ENCODE measurements around the gene NCAPG.

The NCAPG gene, protein sequence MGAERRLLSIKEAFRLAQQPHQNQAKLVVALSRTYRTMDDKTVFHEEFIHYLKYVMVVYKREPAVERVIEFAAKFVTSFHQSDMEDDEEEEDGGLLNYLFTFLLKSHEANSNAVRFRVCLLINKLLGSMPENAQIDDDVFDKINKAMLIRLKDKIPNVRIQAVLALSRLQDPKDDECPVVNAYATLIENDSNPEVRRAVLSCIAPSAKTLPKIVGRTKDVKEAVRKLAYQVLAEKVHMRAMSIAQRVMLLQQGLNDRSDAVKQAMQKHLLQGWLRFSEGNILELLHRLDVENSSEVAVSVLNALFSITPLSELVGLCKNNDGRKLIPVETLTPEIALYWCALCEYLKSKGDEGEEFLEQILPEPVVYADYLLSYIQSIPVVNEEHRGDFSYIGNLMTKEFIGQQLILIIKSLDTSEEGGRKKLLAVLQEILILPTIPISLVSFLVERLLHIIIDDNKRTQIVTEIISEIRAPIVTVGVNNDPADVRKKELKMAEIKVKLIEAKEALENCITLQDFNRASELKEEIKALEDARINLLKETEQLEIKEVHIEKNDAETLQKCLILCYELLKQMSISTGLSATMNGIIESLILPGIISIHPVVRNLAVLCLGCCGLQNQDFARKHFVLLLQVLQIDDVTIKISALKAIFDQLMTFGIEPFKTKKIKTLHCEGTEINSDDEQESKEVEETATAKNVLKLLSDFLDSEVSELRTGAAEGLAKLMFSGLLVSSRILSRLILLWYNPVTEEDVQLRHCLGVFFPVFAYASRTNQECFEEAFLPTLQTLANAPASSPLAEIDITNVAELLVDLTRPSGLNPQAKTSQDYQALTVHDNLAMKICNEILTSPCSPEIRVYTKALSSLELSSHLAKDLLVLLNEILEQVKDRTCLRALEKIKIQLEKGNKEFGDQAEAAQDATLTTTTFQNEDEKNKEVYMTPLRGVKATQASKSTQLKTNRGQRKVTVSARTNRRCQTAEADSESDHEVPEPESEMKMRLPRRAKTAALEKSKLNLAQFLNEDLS

DNA sequence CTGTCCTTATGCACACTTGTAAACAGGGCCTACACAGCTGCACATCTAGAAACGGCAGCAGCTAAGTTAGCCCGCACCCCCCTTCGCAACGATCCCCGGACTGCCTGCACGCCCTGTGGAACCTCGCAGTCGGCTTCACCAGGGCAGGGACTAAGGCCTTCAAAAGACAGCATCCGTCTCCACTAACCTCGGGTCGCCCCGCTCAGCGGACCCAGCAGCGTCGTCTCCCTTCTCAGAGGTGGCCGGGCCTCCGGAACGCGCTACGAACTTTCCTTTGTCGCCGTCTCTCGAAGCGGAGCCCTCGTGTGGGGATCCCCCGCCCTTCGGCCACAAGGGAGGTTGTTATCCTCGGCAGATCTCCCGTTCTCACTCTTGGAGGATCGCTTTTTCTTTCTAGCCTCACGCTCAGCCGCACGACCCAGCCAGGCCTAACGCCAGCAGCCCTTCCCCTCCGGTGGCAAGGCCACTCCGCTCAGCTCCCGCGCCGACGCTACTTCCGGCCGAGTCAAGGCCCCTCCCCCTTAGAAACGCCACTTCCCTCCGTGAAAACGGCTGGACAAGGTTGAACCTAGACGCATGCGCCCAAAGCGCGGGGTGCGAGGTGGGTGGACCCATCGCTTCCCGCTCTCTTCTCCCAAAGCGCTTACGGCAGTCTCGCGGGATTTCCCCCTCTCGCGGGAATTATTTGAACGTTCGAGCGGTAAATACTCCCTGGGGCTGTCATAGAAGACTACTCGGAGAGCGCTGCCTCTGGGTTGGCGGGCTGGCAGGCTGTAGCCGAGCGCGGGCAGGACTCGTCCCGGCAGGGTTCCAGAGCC, at the start of gene NCAPG, which contains the start of gene DCAF16:
TSS of gene NCAPG (plus strand) at position 720 of the 818 bp plus-strand sequence. CDS start 99 bp downstream, outside the sequence.
TSS of gene DCAF16 (minus strand) at position 498 of the 818 bp plus-strand sequence. CDS start 6,616 bp downstream, outside the sequence.
- peak; percentile 99 for DNase-seq (ENCODE audit: low spot score)

DNA sequence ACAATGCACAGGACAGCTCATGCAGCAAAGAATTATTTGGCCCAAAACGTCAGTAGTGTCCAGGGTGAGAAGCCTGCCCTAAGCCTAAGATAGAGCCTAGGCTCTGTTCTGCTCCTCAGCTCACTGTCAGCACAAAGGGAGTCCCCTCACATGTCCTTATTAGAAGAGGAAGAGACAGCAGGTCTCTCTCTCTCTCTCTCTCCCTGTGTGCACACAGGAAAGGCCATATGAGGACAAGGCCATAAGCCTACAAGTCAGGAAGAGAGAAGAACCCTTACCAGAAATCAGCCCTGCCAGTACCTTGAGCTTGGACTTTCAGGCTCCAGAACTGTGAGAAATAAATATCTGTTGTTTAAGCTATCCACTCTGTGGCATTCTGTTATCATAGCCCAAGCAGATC, 49.7 kb upstream of the NCAPG start:
- DNase-seq (ENCODE audit: low spot score), result no peak

DNA sequence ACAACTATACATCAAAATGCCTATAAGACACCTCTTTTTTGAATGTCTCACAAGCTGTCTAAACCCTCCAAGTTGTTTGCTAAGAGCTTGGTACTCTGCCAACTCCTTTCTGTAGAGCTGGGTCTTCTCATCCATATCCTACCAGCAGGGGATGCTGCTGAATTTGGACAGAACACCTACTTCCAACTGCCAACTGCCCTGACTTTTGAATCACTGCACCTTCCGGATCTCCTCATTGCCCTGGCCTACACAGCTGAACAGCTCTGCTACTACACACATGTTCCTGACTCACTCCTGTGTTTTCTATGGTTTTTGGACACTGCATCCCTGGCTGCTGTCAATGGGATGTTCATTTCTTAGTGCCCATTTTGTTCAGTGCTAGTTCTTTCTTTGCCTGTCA, 48.1 kb upstream of the NCAPG start:
- DNase-seq (ENCODE audit: low spot score), result peak; percentile 72

DNA sequence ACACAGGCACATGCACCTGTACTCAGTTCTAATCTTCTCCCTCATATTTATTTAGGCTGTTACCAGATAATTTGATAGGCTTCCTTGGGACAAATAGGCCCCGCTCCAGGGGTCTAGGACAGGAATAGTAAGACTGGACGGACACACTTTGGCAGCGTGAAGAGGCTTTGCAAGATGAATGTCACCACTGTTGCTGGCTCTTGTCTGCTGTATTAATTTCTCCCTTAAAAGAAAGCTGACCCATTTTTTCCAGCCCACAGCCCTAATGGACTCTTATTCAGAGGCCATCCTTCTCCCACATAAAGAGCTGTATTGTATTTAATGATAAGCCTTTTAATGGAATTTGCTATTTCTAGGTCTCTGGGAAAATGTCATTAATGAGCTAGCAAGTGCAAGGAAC, 47.4 kb upstream of the NCAPG start:
- DNase-seq (ENCODE audit: low spot score), result no peak

DNA sequence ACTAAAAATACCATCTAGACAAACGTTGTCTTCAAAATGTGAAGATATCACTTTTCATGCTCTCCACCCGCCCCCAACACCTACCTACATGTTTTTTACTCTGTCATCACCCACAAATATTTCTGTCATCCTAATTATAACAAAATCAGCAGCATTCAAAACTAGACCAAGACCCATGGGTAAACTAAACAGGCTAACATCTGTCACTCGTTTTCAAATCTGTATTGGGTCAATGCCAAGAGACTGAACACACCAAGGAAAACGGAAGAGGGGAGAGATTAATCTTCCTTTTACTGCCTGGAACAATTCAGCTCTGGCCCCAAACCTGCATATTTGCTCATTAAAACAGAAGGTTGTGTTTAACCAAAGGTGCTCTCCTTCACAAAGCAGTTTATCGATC, 46.8 kb upstream of the NCAPG start:
- DNase-seq (ENCODE audit: low spot score), result no peak

DNA sequence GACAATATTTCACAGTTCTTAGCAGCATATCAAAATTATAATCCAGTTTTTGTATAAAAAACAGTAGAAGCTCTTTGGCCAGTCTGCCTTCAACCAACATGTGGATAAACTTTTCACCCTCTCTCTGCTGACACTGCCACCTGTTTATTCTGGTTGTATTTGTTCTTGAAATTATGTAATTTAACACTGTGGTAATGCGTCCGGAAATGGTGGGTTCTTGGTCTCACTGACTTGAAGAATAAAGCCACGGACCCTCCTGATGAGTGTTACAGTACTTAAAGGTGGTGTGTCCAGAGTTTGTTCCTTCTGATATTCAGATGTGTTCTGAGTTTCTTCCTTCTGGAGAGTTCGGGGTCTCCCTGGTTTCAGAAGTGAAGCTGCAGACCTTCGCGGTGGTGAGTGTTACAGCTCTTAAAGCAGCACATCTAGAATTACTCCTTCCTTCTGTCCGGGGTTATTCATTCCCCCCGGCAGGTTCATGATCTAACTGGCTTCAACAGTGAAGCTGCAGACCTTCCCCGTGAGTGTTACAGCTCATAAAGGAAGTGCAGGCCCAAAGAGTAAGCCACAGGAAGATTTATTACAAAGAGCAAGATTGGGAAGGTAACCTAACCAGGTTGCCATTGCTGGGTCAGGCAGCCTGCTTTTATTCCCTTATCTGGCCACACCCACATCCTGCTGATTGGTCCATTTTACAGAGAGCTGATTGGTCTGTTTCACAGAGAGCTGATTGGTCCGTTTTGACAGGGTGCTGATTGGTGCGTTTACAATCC, 45.1 kb upstream of the NCAPG start:
- DNase-seq (ENCODE audit: low spot score), result no peak

DNA sequence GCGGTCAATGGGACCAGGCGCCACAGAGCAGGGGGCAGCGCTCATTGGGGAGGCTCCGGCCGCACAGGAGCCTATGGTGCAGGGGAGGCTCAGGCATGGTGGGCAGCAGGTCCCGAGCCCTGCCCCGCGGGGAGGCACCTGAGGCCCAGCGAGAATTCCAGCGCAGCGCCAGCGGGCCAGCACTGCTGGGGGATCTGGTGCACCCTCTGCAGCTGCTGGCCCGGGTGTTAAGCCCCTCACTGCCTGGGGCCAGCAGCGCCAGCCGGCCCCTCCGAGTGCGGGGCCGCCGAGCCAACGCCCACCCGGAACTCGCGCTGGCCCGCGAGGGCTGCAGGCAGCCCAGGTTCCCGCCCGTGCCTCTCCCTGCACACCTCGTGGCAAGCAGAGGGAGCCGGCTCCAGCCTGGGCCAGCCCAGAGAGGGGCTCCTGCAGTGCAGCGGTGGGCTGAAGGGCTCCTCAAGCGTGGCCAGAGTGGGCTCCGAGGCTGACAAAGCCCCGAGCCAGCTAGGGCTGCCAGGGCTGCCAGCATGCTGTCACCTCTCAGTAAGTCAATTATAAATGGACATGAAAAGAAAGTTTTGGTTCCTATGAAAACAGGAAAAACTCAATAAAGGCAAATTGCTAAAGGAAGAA, 43.8 kb upstream of the NCAPG start:
- DNase-seq (ENCODE audit: low spot score), result no peak

DNA sequence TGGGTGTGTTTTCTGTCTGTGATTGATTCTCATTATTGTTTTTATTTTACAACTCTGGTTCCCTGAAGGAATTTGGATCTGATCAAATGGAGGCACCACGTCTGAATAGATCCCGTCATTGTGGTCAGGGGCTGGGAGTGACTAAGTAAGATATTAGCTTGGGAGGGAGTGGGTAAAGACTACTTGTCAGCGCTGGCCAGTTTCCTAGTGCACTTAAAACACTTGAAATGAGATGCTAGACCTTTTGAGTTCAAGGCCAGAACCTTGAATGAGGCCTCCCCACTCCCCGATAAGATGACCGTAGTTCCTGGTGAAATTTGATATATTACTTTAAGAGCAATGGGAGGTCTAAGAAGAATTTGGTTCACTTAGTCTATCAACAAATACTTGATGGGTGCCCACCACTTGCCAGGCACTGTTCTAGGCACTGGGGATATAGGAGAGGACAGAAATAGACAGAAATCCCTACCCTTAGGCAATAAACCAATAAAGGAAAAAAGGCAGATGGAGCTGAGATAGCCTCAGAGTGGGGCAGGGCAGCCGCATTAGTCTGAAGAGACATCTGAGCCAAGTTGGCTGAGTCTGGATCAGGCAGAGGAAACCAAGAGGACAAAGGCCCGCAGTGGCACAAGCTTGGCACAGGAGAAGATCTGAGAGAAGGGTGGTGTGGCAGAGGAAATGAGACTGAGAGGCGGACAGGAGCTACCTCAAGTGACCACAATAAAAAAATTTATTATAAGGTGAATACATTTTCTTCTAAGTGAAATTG, 41.2 kb upstream of the NCAPG start:
- no peak for DNase-seq (ENCODE audit: low spot score)

DNA sequence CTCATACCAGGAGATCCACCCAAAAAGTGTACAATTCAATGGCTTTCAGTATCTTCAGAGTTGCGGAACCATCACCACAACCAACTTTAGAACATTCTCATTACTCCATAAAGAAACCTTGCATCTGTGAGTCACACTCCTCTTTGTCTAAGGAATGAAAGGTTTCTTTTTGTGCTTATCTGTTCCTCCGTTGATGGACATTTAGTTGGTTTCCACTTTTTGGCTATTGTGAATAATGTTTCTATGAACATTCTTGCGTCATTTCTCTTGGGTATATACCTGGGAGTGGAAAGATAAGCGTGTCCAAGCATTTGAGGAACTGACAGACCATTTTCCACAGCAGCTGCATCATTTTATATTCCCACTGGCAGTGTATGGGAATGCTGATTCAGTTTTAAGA, 39.9 kb upstream of the NCAPG start:
- DNase-seq (ENCODE audit: low spot score), result no peak

DNA sequence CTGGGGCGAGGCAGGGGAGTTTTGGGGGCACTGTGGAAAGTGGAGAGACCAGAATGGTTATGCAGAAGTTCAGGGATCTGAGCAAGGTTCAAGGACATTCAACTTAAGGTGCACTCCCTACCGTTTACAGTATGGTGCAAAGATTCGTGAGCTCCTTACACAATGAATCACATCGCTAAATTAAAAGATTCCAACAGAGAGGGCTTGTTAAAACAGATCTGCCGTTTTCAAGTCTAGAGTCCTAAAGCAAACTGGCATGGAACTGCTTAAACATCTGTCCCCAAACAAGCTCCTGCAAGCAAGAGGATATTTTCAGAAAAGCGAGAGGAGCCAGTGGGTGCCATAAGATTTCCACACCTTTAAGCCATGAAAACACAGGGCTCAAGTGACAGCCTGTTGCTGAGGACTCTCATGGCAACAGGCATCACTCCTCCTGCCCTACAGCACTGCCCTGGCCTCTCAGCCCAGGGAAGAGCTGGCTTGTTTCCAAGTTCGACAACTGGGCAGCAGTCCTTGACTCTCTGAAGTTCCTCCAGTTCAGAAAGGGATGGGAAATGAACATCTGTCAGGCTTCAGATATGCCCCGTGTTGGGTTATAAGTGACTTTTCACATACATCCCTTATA, 39.4 kb upstream of the NCAPG start:
- no peak for DNase-seq (ENCODE audit: low spot score)

DNA sequence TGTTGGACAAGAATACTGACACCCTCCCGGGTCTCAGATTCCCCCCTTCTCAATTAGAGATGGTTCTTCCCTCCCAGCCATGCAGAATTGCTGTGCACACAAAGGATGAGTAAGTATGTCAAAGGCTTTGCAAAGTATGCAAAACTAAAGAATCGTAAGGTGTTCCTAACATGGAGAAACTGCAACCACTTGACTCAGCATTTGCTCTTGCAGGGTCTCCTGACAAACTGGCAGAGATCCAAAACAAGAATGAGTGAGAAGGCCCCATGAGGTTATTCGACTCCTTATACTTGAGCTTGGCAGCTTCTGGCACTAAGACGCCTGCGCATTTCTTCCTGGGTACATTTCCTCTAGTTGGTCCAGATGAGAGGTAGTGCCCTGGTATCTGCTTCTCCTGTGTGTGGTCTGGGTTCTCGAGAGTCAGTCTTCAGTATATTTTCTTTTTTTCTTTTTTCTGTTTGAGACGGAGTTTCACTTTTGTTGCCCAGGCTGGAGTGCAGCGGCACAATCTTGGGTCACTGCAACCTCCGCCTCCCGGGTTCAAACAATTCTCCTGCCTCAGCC, 37.6 kb upstream of the NCAPG start:
- DNase-seq (ENCODE audit: low spot score), result peak; percentile 13

DNA sequence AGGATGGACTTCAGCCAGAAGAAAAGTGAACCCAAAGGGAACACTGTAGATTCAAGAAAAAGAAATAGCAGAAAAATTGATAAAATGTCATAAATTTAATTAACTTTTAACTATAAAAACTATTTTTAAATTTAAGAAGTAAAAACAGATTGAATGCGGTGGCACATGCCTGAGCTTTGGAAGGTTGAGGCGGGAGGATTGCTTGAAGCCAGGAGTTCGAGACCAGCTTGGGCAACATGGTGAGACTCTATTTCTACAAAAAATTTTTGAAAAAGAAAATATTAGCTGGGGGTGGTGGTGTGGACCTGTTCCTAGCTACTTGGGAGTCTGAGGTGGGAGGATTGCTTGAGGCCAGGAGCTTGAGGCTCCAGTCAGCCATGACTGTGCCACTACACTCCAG, 32.3 kb upstream of the NCAPG start:
- DNase-seq (ENCODE audit: low spot score), result no peak

DNA sequence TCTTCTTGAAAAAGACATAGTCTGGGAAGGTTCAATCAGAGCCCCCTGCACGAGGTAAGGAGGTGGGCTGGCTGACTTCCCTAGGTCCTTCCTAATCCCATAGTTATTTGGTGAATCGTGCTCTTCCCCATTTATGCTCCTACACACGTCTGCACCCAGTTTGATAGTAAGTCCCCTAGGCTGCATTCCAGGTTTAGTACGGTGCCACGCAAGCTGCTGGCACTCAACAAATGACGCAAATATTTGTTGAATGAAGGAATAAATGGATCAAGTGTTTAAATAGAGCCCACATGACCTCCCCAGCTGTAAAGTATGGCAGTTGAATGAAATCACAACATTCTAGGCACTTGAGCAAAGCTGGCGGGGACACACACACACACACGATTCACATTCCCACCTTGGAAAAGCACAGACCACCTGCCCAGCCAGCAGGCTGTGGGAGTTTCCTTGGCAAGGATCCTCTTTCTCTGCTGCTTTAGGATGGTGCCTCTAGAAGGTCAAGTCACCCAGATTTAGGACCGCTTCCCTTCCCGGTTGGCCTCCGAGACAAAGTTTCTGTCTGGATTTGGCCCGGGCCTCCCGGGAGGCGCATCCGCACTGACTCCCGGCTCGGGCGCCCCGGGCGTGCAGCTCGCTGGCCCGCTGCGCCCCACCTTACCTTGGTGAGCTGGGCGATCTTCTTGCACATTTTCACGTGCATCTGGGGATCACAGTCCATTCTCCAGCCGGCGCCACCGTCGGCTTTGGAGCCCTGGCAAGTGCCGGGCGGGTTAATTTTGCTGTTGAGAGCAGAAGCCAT, 30.1 kb upstream of the NCAPG start:
- peak; percentile 50 for DNase-seq (ENCODE audit: low spot score)

DNA sequence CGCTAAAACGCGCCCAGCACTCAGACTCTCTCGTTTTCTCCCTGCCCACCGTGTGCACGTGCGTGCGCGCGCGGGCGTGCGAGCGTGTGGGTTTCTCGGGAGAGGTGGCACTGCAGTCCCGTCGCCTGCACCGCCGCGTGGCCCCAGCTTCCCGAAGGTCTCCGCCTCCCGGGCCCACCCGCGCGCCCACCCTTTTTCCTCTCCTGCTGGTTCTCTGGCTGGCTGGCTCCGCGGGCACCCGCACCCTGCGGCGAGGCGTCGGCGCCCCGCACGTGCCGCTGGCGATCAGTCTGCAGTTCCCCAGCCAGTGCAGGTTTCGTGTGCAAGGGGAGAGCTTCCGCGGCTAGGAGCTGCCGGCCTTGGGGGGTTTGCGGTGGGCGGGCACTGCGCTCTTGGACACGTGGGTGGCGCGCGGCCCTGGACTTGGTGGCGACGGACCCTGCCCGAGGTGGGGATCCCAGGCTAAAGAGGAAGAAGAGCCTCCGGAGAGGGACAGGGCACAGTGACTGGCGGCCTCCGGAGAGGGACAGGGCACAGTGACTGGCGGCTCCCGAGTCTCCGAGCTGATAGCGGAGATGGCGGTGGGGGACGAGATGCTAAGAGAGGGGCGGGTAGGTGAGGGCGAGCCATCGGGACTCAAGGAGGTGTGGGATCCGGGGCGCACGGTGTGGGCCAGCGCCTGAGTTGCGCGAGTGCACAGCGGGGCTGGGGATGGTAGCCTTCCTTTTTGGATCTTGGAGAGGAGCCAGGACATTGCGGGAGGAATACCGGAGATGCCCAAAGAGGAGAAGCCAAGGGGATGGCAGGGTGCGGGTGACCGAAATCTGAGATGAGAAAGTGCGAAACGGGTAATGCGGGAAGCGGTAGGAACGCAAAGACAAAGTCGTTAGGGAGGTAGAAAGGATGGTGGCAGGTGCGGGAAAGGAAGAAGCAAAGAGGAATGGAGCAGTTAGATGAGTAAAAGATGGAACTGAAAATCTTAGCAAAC, 29.2 kb upstream of the NCAPG start, which contains the start of gene FAM184B:
TSS of gene FAM184B (minus strand) at position 322 of the 988 bp plus-strand sequence. CDS start 322 bp downstream, outside the sequence.
- DNase-seq (ENCODE audit: low spot score), result no peak

DNA sequence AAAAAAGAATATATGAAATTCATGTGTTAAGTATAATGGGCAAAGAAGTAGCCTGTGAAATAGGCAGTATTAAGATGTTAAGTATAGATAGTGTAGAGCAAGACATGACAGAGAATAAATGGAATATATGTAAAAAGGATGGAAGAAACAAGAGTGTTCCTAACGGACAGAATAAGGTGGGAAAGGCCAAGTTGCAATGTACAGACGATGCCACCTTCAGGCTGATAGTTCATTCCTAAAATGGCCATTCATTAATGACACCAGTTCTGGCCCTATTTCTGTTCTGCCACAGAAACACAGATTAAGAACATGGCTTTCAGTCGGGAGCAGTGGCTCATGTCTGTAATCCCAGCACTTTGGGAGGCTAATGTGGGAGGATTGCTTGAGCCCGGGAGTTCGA, 24.9 kb upstream of the NCAPG start:
- DNase-seq (ENCODE audit: low spot score), result no peak

DNA sequence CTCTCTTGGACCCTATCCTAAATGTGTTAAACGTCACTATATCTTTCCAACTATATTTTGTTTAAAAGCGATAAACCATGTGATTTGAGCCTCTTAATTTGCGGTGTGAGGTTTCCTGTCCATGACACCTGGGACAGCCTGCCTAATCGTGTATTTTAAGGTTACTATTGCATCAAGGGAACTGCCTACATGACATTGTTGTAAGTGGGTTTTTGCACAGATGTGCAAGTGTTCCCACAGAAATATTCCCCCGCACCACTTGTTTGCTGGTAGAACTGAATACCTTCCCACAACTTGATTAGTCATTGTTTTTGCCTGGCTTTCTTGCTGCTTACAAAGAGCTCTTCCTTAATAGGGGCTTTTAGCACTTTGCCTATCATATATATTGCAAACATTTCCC, 24.2 kb upstream of the NCAPG start:
- DNase-seq (ENCODE audit: low spot score), result peak; percentile 28

DNA sequence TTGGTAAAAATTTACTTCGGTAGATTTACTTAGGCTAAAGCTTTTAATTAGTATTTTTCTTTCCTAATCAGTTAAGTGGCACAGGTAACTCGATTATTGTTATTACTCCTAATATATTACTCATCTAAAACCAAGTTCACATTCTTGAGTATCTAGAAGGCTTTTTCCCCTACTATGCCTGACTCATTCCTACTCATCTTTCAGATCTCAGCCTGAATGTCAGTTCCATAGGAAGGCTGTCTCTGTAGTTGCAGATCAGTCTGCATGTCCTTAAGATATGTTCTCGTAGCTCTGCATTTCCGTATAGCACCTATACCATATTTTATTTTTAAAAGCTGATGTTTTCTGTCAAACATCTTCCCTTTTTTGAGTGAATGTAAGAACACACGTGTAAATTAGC, 23.5 kb upstream of the NCAPG start:
- peak; percentile 76 for DNase-seq (ENCODE audit: low spot score)

Data from kidney tubule cell (primary cell).